AG04449 (cell line): ENCODE results near the gene FLT4.

Source experiments
- CTCF ChIA-PET: fragments of 350-600 bp; formaldehyde crosslinking; extraction: SDS; loops from one replicate; lab custom pipeline; 2021; ENCODE audit warnings: antibody characterized with exemption; lab: Yijun Ruan, JAX
- POLR2A ChIA-PET: fragments of 400-600, 350-600 bp; formaldehyde crosslinking; extraction: SDS; loops from one replicate; lab custom pipeline; 2020; ENCODE audit warnings: antibody characterized with exemption, inconsistent platforms; lab: Yijun Ruan, JAX
- DNase-seq: peaks from one replicate; pipeline ENCODE4 v3.0.0-alpha.2; 2010; ENCODE audit warnings: low read depth, low spot score
- H3K4me3 ChIP-seq: 2 replicates; pipeline ENCODE4 v1.5.1; 2011; ENCODE audit warnings: low read depth, mild to moderate bottlenecking, control low read depth, low read length
- TF ChIP-seq, protein P1 (sequence below): IDR thresholded peaks from one replicate; pipeline ENCODE4 v1.5.1; 2011; ENCODE audit warnings: mild to moderate bottlenecking, moderate library complexity, low read length, control low read depth, inconsistent platforms; ENCODE audit not compliant: insufficient read depth; ENCODE audit errors: missing control alignments

The FLT4 gene

DNA sequence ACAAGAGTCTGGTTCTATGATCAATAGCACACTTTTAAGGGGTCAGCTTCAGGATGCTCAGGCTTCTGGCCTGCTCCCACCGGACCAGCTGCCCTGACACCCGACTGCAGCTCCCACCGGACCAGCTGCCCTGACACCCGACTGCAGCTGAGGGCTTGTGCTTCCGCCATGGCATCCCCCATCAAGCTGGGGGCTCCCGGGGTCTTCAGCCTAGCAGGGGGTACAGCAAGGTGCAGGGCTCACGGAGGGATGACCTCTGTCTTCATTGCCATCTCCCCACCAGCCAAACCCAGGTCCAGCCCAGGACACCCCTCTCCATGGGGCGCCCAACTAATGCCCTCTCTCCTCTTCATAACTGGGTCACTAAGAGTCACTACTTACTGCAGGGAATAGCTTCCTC, 1.9 kb downstream of the FLT4 start:
- no peak overlapping the region for H3K4me3 ChIP-seq
- TF ChIP-seq, protein P1, sequence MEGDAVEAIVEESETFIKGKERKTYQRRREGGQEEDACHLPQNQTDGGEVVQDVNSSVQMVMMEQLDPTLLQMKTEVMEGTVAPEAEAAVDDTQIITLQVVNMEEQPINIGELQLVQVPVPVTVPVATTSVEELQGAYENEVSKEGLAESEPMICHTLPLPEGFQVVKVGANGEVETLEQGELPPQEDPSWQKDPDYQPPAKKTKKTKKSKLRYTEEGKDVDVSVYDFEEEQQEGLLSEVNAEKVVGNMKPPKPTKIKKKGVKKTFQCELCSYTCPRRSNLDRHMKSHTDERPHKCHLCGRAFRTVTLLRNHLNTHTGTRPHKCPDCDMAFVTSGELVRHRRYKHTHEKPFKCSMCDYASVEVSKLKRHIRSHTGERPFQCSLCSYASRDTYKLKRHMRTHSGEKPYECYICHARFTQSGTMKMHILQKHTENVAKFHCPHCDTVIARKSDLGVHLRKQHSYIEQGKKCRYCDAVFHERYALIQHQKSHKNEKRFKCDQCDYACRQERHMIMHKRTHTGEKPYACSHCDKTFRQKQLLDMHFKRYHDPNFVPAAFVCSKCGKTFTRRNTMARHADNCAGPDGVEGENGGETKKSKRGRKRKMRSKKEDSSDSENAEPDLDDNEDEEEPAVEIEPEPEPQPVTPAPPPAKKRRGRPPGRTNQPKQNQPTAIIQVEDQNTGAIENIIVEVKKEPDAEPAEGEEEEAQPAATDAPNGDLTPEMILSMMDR: no peak
- CTCF ChIA-PET: no interaction called here
- no peak for DNase-seq
- POLR2A ChIA-PET: no interaction called here

DNA sequence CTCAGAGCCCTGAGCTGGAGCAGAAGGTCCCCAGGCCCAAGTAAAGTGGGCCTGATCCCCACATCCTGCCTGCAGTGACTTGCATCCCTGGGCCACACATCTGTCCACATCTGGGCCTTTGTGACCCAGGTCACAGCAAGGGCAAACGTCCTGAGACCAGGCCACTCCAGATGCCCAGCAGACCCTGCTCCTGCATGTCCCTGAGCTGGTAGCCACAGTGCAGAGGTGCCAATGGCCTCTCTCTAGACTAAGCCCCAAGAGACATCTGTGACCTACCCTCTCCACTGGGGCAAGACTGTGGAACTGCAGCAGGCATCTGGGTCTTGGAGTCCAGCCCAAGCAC, 2.5 kb downstream of the FLT4 start:
- CTCF ChIA-PET: no interaction called here
- POLR2A ChIA-PET: no interaction called here
- DNase-seq: no peak
- H3K4me3 ChIP-seq: no peak overlapping the region
- TF ChIP-seq, protein P1: no peak

DNA sequence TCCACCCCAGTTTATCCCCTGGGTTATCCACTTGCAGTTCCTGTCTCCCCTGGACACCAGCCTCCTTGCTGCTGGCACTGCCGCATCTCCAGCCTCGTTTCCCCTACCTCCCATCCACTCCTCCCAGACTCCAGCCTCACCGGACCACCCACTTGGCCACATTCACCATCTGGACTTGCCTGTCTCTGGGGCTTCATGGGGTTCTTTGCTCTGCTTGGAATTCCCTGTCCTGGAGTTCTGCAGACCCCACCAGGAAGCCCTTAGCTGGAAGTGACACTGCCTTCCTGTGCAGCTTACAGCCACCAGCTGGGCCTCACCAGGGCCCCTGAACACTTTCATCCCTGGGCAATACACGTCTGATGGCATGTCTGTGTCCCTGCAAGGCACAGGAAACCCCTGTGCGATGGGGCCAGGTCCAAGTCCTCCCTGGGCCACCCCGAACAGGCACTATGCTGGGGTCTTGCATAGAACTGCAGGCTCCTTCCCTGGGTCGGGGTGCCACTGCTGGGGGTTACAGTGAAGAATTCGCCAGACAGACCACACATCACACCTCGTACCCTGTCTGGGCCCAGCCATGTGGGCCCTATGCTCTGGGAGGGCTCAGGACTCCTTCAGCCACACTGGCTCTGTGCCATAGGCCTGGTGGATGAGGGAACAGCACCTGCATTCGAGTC, 3.0 kb downstream of the FLT4 start:
- TF ChIP-seq, protein P1: no peak
- H3K4me3 ChIP-seq: no peak overlapping the region
- DNase-seq: no peak
- ChIA-PET CTCF (no interaction called here), POLR2A (no interaction called here)

DNA sequence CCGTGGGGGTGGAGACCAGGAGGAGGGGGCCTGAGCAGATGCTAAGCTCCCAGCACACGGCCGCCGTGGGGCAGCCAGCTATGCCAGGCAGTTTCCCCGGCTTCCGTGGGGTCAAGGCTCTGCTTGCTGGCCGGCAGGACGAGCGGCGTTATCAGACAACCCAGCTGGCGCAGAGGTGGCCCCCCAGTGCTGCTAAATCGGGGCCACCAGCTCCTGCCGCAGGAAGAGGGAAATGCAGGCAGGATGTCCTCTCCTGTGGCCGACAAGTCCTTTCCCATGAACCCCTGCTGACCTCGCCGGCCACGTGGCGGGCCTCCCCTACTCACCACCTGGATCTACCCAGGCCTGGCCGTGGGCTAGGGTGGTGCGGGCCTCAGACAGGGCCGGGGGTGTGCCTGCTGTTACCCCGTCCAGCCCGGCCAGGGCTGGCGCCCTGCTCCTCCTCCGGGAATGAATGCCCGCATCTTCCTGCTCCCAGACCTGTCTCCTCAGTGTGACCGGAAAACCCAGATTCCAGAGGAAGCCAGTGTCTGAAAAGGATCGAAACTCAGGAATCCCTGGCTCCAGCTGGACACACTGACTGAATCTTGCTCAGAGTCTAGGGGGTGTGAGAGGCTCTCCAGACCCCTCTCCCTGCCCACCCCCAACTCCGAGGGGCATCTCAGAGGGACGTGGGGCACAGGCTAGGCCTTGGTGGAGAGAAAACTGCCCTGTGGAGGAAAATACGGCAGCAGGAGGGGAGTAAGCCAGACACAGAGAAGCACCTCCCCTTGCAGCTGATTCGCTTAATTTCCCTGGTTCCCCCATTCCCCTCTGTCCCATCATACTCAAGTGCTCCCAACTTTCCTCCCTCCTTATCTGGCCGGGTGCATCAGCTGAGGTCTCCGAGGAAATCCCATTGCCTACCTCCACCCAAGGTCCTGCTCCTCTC, 3.9 kb downstream of the FLT4 start:
- H3K4me3 ChIP-seq: no peak overlapping the region
- ChIA-PET CTCF (interaction anchor here (0.6 kb wide), 1 partner anchor 55 kb away, joined by 3 read pairs; no protein-coding TSS in a partner anchor), POLR2A (no interaction called here)
- TF ChIP-seq, protein P1: no peak
- DNase-seq: no peak

DNA sequence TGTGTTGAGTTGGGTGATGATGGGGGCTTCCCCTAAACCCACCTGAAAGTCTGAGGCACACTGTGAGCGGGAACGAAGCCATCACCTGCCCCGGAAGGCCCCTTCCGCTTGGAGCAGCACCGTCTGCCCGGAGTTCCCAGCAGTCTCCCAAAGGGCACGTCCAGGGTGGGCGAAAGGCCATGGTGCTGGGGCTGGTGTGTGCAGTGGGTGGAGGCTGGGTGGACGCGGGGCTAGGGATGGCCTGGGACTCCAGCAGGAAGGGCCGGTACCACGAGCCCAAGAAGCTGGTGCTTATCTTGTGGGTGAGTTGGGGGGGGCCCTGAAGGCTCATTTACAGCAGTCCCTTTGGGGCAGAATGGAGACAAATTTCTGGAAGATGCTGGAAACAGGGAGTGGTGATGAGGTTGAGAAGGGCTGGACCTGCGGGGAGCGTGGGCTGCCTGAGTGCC, 4.6 kb downstream of the FLT4 start:
- ChIA-PET CTCF (no interaction called here), POLR2A (no interaction called here)
- no peak overlapping the region for H3K4me3 ChIP-seq
- no peak for DNase-seq
- TF ChIP-seq, protein P1: no peak
